ENCODE results near the gene IKZF4.

- peak; percentile 63 for TF ChIP-seq CTCF (IDR thresholded peaks at IDR 0.05; ENCODE audit: low read length)
- no peak for TF ChIP-seq EZH2 (IDR thresholded peaks at IDR 0.05; ENCODE audit: borderline replicate concordance, low read length)
Observed at GRCh38 chr12:56084958-56085543, 64.2 kb downstream of the IKZF4 start.
